Body of pancreas (tissue), 4 donors: ENCODE results near the gene KLC3.

Source experiments
- CTCF ChIP-seq, 7 experiments: fragments of 450-650 bp in 4 of 7; fragments of 200-600 bp in 3 of 7; sonication (generic) in 3 of 7; IDR thresholded peaks; one replicate each; pipeline ENCODE4 v1.5.1; 2016 to 2019; ENCODE audit warnings: antibody characterized with exemption in 7 of 7
- POLR2A ChIP-seq, 3 donors: fragments of 450-650 bp; IDR thresholded peaks; one replicate each; pipeline ENCODE4 v1.6.1; 2016; ENCODE audit warnings: antibody characterized with exemption in 3 of 3, mild to moderate bottlenecking in 2 of 3

- TF ChIP-seq CTCF (IDR thresholded peaks at IDR 0.05), result no peak
- TF ChIP-seq POLR2A (IDR thresholded peaks at IDR 0.05), result no peak
Observed at GRCh38 chr19:45331411-45331810, 9.1 kb upstream of the KLC3 start.
